Fibroblast of skin of right quadriceps (primary cell): ENCODE results near the gene SPEM2.

Experiments
- DNase-seq: peaks from one replicate; pipeline ENCODE4 v3.0.0-alpha.2; 2013

The SPEM2 gene

DNA sequence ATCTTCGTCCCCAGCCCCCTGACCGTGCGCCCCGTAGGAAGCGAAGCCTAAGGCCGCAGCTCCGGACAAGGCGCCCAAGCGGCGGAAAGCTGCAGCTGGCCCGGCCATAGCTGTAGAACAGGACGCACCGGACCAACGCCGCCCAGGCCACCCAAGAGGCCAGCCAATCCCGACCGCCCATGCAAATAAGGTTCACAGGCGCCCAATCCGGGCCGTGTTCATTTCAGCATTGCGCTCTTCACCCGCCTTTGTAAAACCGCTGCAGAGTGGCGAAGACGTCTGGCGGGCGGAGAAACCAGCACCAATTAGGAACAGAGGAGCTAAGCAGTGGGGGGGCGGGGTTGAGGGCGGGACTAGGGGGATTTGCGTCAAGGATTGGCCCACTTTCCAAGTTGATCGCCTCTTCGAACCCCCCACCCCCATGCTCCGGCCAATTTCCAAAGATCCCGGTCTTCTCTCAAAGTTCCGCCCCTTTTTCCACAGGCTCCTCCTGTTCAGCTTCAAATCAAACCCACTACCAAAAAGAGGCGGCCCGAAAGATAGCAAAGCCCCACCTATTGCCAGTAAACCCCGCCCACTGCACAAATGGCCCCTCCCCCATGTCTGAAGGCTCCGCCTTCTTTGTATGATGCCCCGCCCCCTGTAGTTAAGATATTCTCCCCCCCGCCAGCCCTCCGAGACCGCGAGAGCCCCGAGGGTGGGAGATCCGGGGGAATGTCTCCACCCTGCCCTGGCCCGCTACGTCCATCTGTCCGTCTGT is 21.3 kb upstream of the SPEM2 start, which contains the start of gene TMEM256:
Gene TMEM256, minus strand, starts transcription at position 121 of the 760 bp plus-strand sequence. Its CDS starts 13 bp downstream, at position 108.
- DNase-seq = peak; percentile 100

DNA sequence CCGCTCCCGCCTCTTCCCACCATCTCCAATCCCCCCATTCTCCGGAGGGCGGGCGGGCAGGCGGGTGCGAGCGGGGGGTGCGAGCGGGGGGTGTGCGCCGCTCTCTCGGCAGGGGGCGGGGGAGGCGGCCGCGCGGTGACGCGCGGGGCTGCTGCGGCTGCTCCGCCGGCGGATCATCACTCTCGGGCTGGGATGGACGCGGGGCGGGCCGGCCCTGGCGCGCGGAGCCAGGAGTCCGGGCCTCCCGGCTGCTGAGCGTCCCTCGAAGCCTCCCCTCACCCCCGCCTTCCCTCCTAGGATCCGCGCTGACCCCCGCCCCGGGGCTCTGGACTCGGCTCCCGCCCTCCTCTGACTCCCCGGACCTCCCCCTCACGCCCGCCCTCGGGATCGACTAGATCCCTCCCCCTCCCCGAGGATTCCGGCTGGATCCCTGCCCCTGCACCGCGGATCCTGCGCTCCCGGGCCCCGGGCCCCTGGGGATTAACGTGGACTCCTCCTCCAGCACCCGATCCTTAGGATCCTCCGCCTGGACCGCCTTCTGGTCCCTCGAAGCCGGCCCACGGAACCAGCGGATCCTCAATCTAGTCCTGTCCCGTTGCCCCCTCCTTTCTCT is 20.6 kb upstream of the SPEM2 start:
- DNase-seq = no peak

DNA sequence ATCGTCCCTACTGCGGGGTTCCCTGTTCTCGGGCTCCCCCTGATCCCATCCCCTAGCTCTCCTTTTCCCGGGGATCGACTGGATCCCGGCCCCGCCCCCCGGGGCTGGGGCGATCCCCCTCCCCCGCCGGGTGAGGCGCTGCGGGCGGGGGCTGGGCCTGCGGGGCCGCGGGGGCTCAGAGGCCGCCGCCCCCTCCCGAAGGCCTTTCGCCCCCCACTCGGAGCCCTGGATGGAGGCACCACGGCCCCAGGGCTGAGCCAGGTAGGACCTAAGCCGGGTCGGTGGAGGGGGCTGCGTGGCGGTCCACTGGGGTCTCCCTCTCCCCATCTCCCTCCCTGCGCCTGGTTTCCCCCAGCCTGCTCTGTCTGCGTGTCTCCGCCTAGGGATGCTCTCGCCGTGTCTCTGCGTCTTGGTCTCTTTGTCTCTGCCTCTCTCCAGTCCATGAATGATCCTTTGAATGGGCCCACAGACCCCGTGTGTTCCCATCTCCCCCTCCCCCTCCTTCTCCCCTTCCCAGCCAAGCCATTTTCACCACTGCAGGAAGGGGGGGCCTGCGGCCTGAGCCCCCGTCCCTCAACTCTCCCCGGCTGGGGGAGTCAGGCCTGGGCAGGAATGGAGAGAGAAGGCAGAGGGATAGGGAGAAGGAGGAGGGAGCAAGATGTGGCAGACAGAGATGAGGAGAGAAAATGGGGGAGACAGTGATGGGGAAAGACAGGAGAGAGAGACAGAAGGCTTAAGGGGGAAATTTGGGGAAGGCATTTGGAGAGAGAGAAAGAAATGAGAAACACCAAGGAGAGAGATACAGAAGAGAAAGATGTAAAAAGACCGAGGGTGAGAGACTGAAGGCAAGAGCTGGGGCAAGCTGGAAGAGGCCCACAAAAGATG is 19.8 kb upstream of the SPEM2 start:
- DNase-seq = no peak

DNA sequence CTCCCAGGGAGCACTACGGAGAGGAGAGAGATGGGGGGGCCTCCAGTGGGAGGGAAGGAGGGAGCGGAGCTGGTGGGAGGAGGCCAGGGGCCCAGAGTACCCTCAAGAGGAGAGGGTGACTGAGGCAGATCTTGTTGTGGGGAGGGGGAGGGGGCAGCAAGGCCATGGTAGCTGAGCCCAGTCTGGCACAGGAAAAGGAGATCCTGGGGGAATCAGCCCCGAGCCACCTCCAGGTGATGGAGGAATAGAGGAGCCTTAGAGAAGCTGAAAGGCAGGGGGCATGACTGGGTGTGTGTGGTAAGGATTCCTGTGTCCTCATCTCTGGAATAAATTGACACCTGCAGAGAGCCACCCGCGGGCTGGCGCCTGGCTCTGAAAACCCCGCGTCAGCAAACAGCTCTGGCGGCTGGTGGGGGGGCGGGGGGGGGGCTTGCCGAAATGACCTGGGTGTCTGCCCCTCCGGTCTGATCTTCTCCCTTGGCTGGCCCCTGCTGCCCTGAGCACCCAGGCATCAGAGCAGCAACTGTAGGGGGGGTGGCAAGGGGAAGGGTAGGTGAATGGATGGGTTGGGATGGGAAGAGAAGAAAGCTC is 19.1 kb upstream of the SPEM2 start:
- DNase-seq = no peak

GRCh38 chr17:7407082-7407481 is 18.3 kb upstream of the SPEM2 start:
- no peak for DNase-seq

DNA sequence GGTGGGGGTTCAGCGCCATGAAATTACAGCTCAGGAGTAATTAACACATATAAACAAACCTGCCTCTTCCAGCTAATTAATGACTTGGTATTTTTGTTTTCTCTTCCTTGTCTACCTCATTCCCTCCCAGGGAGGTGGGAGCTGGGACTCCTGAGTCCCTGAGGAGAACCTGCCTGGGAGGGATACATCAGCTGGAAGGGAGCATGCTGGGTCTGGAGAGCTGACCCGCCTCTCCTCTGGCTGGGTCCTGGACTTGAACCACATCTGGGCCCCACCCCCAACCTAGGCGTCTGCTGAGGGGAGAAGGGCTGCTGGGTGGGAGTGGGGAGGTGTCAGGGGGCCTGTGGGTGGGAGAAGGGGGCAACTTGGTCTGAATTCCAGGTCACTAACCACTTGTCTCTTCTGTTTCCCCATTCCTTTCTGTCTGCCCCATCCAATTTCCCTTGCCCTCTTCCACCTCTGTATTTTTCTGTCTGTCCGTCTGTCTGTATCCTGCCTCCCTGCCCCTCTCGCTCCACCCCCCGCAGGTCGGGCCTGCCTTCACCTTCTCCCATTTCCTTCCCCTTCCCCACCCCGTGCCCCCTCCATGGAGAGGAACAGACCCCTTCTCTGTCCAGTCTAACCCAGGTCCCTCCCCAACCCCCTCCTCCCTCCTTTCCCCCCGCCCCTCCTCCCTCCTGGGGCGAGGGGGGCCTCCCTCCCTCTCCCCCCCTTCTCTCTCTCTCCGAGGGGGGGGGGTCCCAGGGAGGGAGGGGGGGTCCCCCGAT is 17.7 kb upstream of the SPEM2 start, which contains the start of gene NLGN2:
Gene NLGN2, plus strand, starts transcription at position 361 of the 767 bp plus-strand sequence. CDS start 411 bp downstream, outside the sequence.
- DNase-seq = no peak

- DNase-seq = no peak
These were observed 17.1 kb upstream of the SPEM2 start for GRCh38 chr17:7408252-7408727.

DNA sequence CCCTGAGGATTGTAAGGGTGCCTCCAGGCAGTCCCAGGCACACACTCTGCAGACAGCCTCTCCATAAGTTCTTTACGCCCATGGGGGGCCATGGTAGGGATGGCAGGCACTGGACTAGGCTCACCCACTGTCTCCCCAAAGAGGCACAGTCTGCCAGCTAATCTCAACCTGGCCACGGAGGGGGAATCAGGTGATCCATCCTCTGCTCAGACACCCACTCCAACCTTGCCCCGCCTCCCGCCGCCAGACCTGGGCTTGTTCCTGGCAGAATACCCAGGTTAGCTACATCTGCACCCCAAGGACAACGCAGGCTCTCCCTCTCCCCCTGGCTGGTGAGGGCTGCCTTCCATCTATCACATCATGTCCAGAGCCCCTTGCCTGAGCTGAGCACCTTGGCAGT is 16.6 kb upstream of the SPEM2 start:
- DNase-seq = no peak

- DNase-seq = no peak
These were observed 15.7 kb upstream of the SPEM2 start for GRCh38 chr17:7409716-7410115.

DNA sequence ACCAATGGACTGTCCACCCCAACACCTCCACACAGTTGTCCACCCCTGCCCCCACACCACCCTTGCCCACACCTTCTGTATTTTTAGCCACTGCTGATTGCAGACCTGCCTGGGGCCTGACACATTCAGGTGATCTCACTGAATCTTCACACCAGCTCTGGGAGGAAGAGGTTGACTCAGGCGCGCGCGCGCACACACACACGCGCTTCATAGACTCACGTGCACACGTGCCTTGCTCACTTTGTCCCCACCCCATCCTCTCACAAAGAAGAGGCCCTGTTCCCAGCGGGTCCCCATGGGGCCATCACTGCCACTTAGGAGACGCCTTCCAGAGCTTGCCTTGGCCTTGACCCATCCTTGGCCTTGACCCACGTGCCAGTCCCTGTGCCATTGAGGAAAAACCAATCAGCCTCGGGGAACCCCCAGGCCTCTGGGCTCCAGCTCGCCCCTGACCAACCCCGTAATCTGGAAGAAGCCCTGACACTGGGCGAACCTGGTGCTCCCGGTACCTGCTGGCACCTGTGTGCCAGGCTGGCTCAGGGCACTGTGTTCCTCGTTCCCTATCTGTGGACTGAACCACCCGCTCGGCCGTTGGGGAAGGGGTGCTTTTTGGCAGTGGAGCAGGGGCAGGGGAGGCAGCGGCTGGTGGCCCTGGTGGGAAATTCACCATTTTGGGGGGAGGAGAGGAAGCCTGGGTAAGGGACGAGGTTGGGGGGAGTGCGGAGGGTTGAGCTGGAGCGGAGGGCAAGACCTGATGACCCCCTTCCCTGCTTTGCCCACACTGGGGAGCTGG is 14.6 kb upstream of the SPEM2 start:
- DNase-seq = no peak

DNA sequence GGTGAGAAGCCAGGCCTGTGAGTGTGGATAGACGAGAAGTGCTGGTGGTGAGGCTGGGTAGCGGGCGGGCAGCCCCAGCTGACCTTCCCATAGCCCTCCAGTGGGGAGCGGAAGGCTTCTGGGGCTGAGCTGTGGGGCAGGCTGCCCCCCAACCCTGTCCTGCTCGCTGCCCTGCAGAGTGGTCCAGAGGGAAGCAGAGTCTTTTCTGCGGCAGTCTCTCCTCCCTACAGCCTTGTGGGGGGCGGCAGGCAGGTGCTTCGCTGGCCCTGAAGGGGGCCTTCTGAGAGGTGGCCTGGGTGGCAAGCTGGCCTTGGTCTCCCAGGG is 14.0 kb upstream of the SPEM2 start:
- DNase-seq = no peak

DNA sequence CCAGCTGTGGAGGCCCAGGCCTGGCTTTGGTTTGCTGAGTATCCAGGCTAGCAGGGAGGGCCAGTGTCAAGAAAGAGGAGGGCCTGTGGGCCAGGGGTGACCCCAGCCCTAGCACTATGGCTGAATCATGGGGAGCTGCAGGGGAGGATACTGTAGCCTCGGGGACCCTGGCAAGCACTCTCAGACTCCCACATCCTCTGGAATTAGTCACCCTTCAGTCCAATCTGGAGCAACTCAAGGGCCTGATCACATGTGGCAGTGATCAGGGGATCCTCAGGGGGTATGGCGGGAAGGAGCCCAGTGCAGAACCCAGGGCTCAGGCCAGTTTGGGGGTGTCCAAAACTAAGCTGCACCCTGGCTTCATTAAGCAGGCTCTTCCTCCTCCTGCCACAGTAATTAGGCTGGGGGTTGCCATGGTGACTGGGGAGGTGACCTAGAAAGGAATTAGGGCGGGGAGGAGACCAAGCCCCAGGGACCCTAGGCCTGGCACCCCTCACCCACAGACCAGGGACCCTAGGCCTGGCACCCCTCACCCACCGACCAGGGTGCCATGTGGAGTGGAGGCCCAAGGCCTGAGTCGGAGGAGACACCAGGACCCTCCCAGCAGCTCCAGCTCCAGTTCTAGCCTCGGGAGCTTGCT is 11.9 kb upstream of the SPEM2 start:
- DNase-seq = peak; percentile 47

DNA sequence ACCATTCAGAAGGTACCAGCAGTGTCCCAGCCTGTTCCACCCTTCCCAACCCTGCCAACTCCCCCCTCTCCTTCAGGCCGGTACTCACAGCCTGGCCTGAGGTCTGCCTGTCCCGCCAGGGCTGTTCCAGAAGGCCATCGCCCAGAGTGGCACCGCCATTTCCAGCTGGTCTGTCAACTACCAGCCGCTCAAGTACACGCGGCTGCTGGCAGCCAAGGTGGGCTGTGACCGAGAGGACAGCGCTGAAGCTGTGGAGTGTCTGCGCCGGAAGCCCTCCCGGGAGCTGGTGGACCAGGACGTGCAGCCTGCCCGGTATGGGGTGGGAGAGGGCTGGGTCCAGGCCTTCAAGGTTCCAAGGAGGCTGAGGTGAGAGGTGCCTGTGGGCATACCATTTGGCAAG is 10.6 kb upstream of the SPEM2 start:
- DNase-seq = no peak

DNA sequence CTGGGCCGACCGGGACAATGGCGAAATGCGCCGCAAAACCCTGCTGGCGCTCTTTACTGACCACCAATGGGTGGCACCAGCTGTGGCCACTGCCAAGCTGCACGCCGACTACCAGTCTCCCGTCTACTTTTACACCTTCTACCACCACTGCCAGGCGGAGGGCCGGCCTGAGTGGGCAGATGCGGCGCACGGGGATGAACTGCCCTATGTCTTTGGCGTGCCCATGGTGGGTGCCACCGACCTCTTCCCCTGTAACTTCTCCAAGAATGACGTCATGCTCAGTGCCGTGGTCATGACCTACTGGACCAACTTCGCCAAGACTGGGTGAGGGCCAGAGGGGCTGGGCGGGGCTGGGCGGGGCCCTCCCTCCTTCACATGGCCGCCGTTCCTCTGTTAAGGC is 9.6 kb upstream of the SPEM2 start:
- no peak for DNase-seq

DNA sequence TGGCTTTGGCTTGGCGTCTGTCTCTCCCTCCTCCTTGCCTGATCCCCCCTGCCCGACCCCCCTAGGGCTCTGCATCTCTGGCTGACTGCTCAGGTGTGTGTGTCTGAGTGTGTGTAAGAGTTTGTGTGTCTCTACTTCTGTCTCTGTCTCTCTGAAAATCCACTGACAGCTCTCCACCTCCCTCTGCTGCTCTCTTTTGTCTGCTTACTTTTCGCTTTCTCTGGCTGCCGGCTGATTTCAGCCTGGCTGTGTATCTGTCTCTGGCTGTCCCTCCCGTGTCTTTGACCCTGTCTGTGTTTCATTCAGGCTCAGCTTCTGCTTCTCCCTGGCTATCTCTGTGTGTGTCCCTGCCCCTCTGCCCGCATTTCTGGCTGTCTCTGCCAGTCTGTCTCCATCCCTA is 9.1 kb upstream of the SPEM2 start:
- DNase-seq = no peak

GRCh38 chr17:7417056-7417655 is 8.3 kb upstream of the SPEM2 start:
- DNase-seq = no peak

GRCh38 chr17:7418472-7419152 is 6.8 kb upstream of the SPEM2 start:
- DNase-seq = no peak

- no peak for DNase-seq
These were observed 5.4 kb upstream of the SPEM2 start, which contains the start of gene SPEM1 for GRCh38 chr17:7419819-7420610. SPEM1 (plus strand) TSS chr17:7420324; CDS start chr17:7420385, 61 bp downstream.

DNA sequence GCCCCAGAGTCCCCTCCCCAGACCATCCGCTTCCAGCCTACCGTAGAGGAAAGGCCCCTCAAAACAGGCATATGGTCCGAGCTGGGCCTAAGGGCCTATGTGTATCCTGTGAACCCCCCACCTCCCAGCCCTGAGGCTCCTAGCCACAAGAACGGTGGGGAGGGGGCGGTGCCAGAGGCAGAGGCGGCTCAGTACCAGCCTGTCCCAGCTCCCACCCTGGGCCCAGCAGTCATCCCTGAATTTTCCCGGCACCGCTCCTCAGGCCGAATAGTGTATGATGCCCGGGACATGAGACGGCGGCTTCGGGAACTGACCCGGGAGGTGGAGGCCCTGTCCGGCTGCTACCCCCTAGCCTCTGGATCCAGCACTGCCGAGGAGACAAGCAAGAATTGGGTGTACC is 4.2 kb upstream of the SPEM2 start:
- DNase-seq = no peak
